K562 (cell line): ENCODE results near the gene CD37. TPM values are rescaled to one million over a fixed set of nuclear protein-coding genes. Genes with fewer than 3 reads are reported as not detected.
A peak's percentile ranks its signal among the peaks of the same experiment; 100 is the strongest.

Experiments
- BHLHE40 ChIP-seq: IDR thresholded peaks from 2 replicates; pipeline ENCODE4 v1.6.1; 2011; ENCODE audit warnings: low read length, improper control_type of control experiment
- E2F6 ChIP-seq, 2 experiments: IDR thresholded peaks; 2 replicates each; pipeline ENCODE4 v1.6.1; 2011; ENCODE audit warnings: borderline replicate concordance in 1 of 2, control low read depth in 1 of 2, low read depth in 1 of 2, low read length in 1 of 2, mild to moderate bottlenecking in 1 of 2, mixed read lengths in 1 of 2, moderate library complexity in 1 of 2; ENCODE audit not compliant: insufficient read depth in 1 of 2, insufficient read length in 1 of 2, poor library complexity in 1 of 2, severe bottlenecking in 1 of 2; ENCODE audit errors: extremely low read depth in 1 of 2
- KLF6 ChIP-seq: fragments of 250-450 bp; sonication (Bioruptor Pico); IDR thresholded peaks from 2 replicates; pipeline ENCODE4 v1.4.0; 2020; ENCODE audit warnings: mild to moderate bottlenecking, moderate library complexity, borderline replicate concordance
- MAZ ChIP-seq, 2 experiments: fragments of 450-650 bp in 1 of 2; sonication (generic) in 1 of 2; formaldehyde crosslinking; IDR thresholded peaks in 1 of 2; conservative IDR thresholded peaks in 1 of 2; 2 replicates each; pipeline versions ENCODE4 v1.4.0 to v1.5.0; 2020; ENCODE audit warnings: mild to moderate bottlenecking in 1 of 2, missing genetic modification reagents in 1 of 2
- XRCC5 ChIP-seq: fragments of 200-400 bp; formaldehyde crosslinking; IDR thresholded peaks from 2 replicates; pipeline ENCODE4 v1.6.1; 2017; ENCODE audit warnings: low read depth, mild to moderate bottlenecking, low read length
- ZBTB33 ChIP-seq: sonication (generic); formaldehyde crosslinking; IDR thresholded peaks from 2 replicates; pipeline ENCODE4 v1.8.1; 2023; ENCODE audit warnings: mild to moderate bottlenecking, missing genetic modification reagents
- ZNF740 ChIP-seq, 3 experiments: fragments of 200-800 bp in 1 of 3; sonication (Bioruptor generic) in 1 of 3; sonication (generic) in 1 of 3; formaldehyde crosslinking in 1 of 3; IDR thresholded peaks; 2 replicates each; pipeline versions ENCODE4 v1.6.1 to v1.8.0; 2016 to 2022; ENCODE audit warnings: mild to moderate bottlenecking in 2 of 3, missing compliant biosample characterization in 2 of 3, missing genetic modification characterization in 2 of 3, missing genetic modification reagents in 1 of 3
- polyA plus RNA-seq, 8 experiments: library from polyadenylated mRNA; depleted of rRNA in 4 of 8; stranded (reverse) in 5 of 8; unstranded in 3 of 8; fragments of >200 nt; fragmentation: Nextera tagmentation in 2 of 8; fragmentation: Illumina TruSeq in 1 of 8; extraction: Ambion mirVana in 2 of 8; extraction: Trizol in 1 of 8; gene quantifications; 2 replicates each; pipeline versions ENCODE4 v1.2.1 to v1.2.3, GENCODE V29; 2011 to 2014; ENCODE audit warnings: inconsistent platforms in 1 of 8, missing spikeins in 1 of 8
- total RNA-seq, 7 experiments: library from RNA; depleted of rRNA in 6 of 7; stranded (reverse); fragments of >200 nt in 6 of 7; fragmentation: Illumina TruSeq in 2 of 7; extraction: Trizol in 2 of 7; gene quantifications; 2 replicates each; pipeline versions ENCODE4 v1.2.1 to v1.2.3, GENCODE V29; 2011 to 2021; ENCODE audit warnings: low replicate concordance in 1 of 7
- TF ChIP-seq, protein P1 (sequence below): fragments of 450-650 bp; IDR thresholded peaks from 2 replicates; pipeline ENCODE4 v1.6.1; 2016; ENCODE audit warnings: mild to moderate bottlenecking, moderate library complexity

CD37 gene
- total and polyA plus RNA-seq, 9 of the 15 experiments (the other 6 are each of a cell fraction or from before 2014, with no cell fraction given), result 2.5 to 19.0 (median 7.4) TPM

DNA sequence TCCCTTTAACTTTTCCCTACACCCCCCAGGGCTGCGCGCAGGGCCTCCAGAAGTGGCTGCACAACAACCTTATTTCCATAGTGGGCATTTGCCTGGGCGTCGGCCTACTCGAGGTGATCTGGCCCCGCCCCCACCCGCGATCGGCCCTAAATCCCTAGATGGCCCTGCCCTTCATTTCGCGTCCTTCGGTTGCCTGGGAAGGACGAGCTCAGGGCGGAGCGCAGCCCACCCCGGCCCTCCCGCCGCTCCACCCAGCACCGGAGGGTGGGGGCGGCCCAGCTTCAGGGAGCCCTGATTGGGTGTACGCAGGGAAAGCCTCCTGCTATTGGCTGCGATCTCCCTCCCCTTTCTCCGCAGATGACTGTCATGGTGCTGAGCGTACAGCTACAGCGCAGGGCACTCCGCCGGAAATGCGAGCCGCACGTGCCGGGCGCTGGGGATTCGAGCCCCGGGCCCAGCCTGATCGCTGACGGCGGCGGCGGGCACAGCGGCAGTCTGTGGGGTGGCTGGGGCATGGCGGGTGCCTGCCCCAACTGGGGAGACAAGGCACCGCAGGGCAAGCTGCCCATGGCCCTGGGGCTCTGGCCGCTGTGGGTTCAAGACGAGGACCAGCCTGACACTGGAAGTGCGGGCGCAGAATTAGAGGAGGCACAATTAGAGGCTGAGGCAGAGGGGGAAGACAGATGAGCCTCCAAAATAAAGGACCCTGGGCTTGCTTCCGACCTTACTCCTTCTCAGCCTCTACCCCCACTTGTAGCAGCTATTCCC lies 4.3 kb downstream of the CD37 start (continued):
- TF ChIP-seq ZNF740 (CRISPR knock-in tag; IDR thresholded peaks at IDR 0.05), result no peak
- TF ChIP-seq ZNF740 (tag; IDR thresholded peaks at IDR 0.05), result peak in 1 of 2 experiments; percentile 31; a peak in 1 of 4 replicates
- peak; percentile 56; the same call in 1 of the 2 replicates for TF ChIP-seq BHLHE40
- TF ChIP-seq, protein P1, sequence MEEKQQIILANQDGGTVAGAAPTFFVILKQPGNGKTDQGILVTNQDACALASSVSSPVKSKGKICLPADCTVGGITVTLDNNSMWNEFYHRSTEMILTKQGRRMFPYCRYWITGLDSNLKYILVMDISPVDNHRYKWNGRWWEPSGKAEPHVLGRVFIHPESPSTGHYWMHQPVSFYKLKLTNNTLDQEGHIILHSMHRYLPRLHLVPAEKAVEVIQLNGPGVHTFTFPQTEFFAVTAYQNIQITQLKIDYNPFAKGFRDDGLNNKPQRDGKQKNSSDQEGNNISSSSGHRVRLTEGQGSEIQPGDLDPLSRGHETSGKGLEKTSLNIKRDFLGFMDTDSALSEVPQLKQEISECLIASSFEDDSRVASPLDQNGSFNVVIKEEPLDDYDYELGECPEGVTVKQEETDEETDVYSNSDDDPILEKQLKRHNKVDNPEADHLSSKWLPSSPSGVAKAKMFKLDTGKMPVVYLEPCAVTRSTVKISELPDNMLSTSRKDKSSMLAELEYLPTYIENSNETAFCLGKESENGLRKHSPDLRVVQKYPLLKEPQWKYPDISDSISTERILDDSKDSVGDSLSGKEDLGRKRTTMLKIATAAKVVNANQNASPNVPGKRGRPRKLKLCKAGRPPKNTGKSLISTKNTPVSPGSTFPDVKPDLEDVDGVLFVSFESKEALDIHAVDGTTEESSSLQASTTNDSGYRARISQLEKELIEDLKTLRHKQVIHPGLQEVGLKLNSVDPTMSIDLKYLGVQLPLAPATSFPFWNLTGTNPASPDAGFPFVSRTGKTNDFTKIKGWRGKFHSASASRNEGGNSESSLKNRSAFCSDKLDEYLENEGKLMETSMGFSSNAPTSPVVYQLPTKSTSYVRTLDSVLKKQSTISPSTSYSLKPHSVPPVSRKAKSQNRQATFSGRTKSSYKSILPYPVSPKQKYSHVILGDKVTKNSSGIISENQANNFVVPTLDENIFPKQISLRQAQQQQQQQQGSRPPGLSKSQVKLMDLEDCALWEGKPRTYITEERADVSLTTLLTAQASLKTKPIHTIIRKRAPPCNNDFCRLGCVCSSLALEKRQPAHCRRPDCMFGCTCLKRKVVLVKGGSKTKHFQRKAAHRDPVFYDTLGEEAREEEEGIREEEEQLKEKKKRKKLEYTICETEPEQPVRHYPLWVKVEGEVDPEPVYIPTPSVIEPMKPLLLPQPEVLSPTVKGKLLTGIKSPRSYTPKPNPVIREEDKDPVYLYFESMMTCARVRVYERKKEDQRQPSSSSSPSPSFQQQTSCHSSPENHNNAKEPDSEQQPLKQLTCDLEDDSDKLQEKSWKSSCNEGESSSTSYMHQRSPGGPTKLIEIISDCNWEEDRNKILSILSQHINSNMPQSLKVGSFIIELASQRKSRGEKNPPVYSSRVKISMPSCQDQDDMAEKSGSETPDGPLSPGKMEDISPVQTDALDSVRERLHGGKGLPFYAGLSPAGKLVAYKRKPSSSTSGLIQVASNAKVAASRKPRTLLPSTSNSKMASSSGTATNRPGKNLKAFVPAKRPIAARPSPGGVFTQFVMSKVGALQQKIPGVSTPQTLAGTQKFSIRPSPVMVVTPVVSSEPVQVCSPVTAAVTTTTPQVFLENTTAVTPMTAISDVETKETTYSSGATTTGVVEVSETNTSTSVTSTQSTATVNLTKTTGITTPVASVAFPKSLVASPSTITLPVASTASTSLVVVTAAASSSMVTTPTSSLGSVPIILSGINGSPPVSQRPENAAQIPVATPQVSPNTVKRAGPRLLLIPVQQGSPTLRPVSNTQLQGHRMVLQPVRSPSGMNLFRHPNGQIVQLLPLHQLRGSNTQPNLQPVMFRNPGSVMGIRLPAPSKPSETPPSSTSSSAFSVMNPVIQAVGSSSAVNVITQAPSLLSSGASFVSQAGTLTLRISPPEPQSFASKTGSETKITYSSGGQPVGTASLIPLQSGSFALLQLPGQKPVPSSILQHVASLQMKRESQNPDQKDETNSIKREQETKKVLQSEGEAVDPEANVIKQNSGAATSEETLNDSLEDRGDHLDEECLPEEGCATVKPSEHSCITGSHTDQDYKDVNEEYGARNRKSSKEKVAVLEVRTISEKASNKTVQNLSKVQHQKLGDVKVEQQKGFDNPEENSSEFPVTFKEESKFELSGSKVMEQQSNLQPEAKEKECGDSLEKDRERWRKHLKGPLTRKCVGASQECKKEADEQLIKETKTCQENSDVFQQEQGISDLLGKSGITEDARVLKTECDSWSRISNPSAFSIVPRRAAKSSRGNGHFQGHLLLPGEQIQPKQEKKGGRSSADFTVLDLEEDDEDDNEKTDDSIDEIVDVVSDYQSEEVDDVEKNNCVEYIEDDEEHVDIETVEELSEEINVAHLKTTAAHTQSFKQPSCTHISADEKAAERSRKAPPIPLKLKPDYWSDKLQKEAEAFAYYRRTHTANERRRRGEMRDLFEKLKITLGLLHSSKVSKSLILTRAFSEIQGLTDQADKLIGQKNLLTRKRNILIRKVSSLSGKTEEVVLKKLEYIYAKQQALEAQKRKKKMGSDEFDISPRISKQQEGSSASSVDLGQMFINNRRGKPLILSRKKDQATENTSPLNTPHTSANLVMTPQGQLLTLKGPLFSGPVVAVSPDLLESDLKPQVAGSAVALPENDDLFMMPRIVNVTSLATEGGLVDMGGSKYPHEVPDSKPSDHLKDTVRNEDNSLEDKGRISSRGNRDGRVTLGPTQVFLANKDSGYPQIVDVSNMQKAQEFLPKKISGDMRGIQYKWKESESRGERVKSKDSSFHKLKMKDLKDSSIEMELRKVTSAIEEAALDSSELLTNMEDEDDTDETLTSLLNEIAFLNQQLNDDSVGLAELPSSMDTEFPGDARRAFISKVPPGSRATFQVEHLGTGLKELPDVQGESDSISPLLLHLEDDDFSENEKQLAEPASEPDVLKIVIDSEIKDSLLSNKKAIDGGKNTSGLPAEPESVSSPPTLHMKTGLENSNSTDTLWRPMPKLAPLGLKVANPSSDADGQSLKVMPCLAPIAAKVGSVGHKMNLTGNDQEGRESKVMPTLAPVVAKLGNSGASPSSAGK, result peak; percentile 25; the same call in 1 of the 2 replicates
- TF ChIP-seq KLF6 (CRISPR knock-in tag), result no peak
- peak; percentile 60 for TF ChIP-seq ZBTB33 (CRISPR knock-in tag)
- TF ChIP-seq MAZ (CRISPR knock-in tag; conservative IDR thresholded peaks at IDR 0.05 in 1 of 2, IDR thresholded peaks at IDR 0.05 in 1 of 2), result peak; percentile 22 to 59; a peak in 2 of 4 replicates
- TF ChIP-seq E2F6 (IDR thresholded peaks at IDR 0.05; ENCODE audit: borderline replicate concordance in 1 of 2, extremely low read depth in 1 of 2, insufficient read depth in 1 of 2, insufficient read length in 1 of 2, low read depth in 1 of 2, low read length in 1 of 2, poor library complexity in 1 of 2, severe bottlenecking in 1 of 2), result peak in 1 of 2 experiments; percentile 7
- TF ChIP-seq XRCC5, result 0 out of 2 replicates have a peak, but pooled peaks have one; percentile 24
